ENCODE data around the gene MAEA.

GRCh38 chr4:1283711-1284110, 6.0 kb upstream of the MAEA start:
- TF ChIP-seq, protein P1, sequence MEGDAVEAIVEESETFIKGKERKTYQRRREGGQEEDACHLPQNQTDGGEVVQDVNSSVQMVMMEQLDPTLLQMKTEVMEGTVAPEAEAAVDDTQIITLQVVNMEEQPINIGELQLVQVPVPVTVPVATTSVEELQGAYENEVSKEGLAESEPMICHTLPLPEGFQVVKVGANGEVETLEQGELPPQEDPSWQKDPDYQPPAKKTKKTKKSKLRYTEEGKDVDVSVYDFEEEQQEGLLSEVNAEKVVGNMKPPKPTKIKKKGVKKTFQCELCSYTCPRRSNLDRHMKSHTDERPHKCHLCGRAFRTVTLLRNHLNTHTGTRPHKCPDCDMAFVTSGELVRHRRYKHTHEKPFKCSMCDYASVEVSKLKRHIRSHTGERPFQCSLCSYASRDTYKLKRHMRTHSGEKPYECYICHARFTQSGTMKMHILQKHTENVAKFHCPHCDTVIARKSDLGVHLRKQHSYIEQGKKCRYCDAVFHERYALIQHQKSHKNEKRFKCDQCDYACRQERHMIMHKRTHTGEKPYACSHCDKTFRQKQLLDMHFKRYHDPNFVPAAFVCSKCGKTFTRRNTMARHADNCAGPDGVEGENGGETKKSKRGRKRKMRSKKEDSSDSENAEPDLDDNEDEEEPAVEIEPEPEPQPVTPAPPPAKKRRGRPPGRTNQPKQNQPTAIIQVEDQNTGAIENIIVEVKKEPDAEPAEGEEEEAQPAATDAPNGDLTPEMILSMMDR (IDR thresholded peaks at IDR 0.05): no peak
- no peak for TF ChIP-seq POLR2A (IDR thresholded peaks at IDR 0.05)
